Activated CD4-positive, CD25-positive, alpha-beta regulatory T cell (primary cell): ENCODE data around the gene DACT3.
"Not testable (repeated sequence)": the region's sequence is repeated elsewhere in the genome, so short reads cannot be mapped to it uniquely, and the experiment has no call there.

Source experiments
- DNase-seq, 4 experiments: peaks; one replicate each; lab custom pipeline; 2025; lab: John Stamatoyannopoulos, UW

The DACT3 gene

DNA sequence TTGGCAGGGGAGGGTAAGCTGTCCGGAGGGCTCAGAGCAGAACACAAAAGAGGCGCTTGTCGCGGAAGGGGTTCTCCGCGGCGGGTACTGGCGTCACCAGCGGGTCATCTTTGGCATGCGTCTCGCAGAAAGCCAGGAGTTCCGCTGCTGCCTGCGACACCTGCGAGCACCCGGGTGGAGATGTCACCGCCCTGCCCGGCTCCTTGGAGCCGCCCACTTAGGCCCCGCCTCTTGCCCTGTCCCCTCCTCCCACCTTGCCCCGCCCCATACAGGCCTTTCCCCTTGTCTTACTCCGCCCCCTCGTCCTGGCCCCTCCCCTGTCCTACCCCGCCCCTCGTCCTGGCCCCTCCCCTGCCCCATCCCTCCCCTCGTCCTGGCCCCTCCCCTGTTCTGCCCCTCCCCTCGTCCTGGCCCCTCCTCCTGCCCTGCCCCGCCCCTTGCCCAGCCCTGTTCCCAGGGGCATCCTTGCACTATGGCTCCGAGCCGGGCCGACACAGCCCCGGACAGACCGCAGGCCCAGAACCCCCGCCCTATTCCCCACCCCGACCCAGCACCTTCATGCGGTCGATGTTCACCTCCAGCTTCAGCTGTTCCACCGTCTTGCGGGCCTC is 26.8 kb downstream of the DACT3 start:
- peak; percentile 87 to 95 (median 92) for DNase-seq

DNA sequence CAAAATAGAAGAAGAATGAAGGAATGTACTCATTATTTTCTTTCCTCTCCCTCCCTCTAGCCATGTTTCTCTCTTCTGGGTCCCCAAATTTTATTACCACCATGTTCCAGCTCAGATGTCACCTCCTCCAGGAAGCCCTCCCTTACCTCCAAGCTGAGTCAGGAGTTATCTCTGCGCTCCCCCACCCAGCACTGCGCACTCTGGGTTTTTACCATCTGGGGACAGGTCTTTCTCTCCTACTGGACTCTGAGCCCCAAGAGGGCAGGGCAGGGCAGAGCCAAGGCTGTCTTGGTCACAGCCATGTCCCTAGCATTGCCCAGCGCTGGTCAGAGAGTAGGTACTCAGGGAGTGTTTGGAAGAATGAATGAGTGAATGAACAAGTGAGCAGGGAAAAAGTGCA is 27.9 kb downstream of the DACT3 start:
- DNase-seq = no peak

DNA sequence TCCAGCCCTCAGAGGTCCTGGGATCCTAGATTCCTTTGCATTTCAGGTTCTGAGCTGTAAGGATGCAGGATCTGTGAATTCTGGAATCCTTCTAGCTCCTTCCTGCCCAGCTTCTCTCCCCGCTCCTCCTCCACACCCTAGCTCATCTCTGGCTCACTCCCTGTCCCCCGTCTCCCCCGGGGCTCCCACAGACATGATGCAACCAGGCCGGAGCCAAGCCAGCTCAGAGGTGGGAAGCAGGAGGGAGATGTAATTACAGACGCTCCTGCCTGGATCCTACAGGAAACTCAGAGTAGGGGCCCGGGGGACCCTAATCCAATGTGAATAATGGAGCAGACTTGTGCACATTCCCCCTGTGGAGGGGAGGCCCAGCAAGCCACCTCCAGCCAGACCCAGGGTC is 29.5 kb downstream of the DACT3 start:
- DNase-seq = no peak

DNA sequence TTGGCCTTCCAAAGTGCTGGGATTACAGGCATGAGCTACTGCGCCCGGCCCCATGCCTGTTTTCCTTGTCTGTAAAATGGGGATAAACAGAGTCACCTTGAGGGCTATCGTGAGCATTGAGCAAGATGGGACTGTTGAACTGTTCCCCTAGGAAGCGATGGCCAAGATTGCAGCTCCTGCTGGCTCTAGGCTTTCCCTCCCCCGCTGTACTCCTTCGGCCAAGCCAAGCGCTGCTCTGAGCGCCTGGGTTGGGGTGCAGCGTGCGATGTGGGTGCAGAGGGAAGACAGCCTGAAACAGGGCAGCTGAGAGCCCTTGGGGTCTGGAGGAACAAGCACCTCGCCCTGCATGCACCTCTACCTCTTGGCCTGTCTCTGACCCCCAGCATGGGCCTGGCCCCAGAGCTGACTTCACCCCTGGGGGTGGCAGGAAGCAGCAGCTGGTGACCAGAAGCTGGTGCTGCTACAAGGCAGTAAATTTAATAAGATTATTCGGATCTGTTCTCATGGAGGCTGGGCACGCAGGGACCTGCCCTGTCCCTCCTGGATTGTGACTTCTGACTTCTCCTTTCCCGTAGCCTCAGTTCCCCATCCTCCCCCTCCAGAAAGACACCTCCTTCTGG is 30.3 kb downstream of the DACT3 start:
- DNase-seq = no peak

DNA sequence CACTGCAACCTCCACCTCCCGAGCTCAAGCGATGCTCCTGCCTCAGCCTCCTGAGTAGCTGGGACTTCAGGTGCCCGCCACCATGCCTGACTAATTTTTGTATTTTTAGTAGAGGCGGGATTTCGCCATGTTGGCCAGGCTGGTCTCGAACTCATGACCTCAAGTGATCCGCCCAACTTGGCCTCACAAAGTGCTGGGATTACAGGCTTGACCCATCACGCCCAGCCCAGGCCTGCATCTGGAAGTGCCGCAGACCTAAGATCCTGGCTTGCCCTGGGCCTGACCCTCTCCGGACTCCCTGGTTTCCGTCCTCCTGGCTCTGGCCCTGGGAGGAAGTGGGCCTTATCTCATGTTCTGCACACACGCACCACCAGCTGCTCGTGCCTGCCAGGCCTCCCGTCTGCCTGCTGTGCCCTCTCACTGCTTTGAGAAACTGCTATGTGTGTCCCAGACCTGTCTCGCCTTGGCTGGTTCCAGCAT is 31.4 kb downstream of the DACT3 start:
- DNase-seq = no peak

DNA sequence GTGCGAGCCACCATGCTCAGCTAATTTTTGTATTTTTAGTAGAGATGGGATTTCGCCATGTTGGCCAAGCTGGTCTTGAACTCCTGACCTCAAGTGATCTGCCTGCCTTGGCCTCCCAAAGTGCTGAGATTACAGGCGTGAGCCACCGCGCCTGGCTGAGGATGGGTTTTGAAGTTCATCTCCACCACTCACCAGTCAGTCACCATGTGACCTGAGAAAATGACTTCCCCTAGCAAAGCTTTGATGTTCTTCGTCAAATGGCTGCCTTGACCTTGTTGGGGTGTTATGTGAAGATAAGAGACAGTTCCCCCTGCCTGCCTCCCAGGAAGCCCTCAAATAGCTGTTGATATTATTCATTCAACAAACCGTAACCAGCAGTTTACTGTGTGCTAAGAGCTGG is 32.0 kb downstream of the DACT3 start:
- DNase-seq = not testable (repeated sequence)

DNA sequence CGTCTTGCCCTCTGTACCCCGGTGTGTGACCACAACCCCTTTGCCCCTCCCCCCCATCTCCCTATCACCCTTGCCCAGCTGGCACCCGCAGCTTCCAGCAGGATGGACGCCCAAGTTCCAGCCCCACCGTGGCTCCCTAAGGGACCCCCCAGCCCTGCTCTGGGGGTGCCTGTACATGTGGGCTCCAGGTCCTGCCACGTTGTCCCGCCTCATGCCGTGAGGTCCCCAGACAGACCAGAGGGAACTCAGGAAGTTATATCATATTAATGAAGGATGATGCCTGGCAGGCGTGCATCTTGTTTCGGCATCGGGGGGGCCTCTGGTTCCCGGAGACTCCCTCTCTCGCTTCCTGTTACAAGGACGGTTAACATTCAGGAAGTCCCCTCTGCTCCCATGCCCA is 34.5 kb downstream of the DACT3 start:
- DNase-seq = no peak

DNA sequence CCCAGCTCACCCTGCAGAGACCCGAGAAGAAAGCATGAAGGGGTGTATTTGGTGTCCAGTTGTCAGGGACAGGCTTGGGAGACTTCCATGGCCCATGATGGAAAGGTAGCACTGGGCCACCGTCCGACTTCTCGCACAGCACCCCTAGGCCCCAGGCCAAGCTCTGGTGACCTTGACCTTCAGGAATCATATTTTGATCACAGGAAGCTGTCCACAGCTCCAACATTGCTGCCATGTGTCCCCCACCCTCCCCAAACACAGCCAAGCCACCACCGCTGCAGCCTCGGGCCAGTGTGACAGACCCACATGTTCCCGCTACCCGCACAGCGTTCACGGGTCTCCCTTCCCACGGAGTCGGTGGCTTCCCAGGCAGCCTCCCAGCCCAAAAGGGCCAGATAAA is 35.3 kb downstream of the DACT3 start:
- no peak for DNase-seq

DNA sequence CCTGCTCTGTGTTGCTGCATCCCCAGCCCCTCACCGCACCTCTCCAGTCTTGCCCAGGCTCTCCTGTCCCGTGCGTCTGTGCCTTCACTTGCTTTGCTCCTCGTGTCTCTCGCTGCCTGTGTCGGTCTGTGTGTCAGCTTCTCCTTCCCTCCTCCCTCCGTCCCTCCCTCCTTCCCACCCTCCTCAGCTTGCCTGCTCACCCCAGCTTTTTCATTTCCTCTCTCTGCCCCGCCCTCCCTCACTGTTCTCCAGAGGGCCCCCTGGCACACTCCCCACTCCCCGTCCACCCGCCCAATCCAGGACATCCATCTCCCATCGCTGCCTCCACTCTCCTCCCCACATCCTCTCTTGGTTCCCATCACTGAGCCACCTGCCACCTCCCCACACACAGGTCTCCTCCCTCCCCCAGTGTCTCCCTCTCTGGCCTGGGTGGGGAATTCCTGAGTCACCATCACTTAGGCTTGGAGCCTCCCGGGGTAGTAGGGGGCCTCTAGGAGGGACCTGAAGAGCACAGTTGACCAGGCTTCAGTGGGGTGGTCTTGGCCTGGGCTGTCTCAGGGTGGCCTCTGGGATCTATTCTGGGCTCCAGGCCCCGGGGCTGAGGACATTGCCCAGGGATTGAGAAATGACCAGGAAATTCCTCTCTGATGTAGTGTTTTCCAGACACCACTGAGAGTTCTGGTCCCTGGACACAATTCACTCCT is 35.9 kb downstream of the DACT3 start, which contains the start of gene PTGIR:
Gene PTGIR (minus strand): TSS at position 132 of the 704 bp plus-strand sequence. CDS start 864 bp downstream, outside the sequence.
- DNase-seq = no peak

DNA sequence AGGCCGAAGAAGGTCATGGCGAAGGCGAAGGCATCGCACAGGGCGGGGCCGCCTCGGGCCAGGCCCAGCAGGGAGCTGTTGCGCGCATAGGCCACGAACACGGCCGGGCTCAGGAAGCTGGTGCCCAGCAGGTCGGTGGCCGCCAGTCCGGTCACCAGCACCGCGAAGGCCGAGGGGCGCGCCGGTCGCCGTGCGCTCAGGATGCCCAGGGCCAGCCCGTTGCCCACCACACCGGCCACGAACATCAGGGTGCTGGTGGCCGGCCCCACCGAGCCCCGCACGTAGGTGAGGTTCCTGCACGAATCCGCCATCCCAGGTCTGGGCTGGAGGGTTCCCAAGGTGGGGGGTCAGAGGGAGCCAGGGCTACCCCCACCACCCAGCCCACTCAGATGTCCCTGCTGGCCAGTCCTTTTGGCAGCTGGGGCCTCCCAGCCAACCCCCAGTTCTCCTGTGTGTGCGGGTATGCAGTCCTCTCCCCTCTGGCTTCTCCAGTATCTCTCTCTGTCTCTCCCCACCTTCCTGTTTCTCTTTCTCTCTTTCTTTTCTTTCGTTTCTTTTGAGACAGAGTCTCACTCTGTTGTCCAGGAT is 37.0 kb downstream of the DACT3 start:
- no peak for DNase-seq

DNA sequence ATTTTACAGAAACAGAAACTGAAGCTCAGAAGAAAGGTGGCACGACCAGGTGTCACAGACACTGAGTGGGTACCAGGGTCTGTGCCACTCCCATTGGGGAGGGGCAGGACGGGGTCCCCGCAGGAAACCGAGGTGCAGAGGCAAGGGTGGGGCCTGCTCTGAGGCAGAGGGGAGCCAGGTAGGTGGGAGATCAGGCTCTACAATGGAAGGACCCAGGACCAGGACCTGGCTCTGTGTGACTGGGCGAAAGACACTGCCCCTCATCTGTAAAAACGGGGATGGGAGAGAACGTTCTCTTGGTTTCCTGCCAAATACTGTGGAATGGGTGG is 38.9 kb downstream of the DACT3 start:
- DNase-seq = no peak

DNA sequence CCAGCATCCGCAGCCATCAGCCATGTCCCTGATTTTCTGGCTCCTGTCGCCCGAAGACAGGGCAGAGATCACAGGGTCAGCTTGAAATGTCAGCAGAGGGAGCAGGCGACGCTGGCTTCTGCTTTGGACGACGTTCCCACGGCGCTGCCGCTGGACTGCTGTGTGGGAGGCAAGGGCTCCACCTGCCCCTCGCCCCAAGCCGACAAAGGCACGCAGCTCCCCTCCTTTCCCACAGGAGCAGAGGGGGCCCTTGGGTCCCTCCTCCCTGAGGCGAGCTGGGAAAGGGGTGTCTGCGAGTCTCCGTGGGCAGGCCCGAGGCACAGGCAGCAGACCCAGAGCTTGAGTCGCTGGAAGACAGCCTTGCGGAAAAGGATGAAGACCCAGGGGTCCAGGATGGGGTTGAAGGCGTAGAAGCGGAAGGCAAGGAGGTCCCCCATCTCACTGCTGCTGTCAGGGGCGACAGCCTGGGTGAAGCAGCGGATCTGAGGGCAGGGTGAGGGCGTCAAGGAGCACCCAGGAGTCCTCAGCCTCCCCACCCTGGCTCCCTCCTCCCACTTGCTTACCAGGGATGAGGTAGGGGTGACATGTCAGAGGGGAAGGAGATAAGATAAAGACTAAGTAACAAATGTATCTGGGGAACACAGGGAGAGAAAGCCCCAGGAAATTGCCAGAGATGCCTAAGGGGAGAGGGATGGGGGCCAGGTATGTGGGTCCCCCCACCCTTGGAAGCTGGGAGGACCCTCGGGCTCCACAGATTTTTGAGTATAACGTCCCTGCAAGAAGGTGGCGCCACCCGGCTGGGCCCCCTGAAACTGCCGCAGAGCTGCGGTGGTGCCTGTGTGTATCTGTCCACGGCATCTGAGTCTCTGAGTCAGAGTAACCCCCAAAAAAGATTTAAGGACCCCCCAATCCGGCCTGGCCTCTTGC is 39.5 kb downstream of the DACT3 start:
- DNase-seq = no peak

DNA sequence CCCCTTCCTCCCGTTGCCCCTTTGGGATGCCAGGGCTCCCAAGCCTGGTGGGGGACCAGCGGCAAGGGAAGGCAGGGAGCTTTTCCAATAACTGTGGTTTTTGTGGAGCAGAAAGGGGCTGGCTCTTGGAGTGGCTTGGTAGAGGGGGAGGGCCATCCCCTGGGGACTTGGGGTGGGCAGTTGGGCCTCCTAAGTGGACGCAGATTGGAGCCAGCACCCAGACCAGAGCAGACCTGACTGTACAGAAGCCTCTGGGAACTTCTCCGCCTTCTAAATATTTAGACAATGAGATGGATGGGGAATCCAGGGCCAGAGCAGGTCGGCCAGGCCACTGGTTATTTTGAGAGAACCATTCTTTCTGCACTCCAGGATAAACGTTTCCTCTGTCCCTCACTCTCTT is 40.3 kb downstream of the DACT3 start:
- DNase-seq = no peak

DNA sequence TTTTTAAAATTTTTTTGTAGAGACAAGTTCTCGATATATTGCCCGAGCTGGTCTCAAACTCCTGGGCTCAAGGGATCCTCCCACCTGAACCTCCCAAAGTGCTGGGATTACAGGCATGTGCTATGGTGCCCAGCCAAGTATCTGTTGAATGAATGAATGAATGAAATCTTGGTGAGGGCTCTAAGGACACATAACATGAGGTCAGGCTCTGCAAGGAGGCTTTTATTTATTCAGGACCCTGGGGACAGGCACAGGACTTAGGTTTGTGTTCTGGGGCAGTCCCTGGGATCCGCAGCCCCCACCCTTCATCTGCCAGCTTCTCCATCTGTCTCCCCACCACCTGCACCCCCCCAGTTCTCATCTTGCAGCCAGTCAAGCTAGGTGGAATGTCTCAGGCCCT is 40.7 kb downstream of the DACT3 start:
- no peak for DNase-seq

DNA sequence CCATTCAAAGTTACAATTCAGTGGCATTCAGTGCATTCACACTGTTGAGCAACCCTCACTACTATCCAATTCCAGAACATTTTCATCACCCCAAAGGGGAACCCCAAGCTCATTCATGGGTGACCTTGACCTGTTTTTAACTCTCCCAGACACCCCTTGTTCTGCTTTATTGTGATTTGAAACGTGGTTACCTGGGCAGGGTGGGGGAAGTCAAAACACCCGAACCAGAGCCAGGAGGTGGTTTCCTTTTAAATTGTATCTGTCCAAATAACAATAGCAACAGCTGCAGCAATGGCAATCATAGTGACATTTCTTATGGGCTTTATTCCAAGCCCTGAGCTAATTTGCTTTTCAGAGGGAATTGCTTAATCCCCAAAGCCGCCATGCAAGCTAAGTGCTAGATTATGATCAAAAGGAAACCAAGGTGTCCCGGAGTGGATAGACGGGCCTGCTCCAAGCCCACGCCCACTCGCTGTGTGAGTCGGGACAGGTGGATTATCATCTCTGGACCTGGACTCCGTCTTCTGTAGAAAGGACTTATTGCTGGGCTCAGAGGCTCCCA is 42.2 kb downstream of the DACT3 start:
- no peak for DNase-seq

DNA sequence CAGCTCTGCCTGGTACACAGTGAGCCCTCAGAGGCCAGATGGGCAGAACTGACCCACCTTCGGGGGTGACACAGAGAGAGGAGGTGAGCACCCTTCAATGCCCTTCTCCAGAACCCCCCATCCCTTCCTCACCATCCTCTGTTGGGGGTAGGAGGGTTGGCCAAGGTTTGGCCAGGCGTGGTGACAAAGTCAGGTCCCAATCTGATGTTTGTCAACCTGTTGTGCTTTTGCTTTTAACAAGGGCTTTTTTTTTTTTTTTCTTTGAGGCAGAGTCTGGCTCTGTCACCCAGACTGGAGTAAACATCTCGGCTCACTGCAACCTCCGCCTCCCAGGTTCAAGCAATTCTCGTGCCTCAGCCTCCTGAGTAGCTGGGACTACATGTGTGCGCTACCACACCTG is 43.4 kb downstream of the DACT3 start:
- no peak for DNase-seq

DNA sequence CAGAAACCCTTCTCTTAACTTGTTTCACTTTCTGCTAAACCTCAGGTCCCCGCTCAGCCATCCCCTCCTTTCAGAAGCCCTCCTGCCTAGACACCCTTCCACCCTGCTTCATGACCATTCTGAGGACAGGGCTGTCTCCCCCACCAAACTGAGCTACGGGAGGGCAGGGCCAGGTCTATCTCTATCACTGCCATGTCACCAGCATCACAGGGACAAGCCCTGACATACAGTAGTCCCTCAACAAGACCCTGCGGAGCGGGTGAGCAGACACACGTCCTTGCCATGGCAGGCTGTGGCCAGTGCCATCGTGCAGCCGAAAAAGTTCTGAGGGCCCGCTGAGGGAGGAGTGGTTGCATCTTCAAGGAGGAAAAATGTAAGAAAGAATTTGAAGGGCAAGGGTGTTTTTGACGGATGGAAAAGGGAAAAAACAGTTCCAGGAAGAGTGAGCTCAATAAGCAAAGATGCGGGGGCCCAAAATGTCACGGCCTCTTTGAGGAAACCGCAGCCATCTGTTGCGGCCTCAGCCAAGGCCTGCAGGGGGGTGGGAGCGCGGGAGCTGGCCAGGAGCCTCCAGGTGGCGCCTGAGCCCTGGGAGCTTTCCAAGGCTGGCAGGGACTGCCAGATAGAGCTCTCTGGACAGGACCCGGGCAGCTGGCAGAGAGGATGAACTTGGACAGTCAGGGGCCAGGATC is 44.2 kb downstream of the DACT3 start:
- DNase-seq = no peak

DNA sequence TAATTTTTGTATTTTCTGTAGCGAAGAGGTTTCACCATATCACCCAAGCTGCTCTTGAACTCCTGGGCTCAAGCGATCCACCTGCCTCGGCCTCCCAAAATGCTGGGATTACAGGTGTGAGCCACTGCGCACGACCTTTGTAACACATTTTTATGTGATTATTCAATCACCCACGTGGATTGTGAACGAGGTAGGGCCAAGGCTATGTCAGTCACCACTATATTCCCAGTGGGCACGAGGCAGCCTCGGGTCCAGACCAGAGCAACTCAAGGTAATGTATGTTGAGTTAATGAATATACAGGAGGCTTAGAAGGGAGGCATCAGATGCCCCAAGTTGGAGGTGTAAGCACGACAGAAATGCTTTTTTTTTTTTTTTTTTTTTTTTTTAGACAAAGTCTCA is 45.0 kb downstream of the DACT3 start:
- DNase-seq = no peak

DNA sequence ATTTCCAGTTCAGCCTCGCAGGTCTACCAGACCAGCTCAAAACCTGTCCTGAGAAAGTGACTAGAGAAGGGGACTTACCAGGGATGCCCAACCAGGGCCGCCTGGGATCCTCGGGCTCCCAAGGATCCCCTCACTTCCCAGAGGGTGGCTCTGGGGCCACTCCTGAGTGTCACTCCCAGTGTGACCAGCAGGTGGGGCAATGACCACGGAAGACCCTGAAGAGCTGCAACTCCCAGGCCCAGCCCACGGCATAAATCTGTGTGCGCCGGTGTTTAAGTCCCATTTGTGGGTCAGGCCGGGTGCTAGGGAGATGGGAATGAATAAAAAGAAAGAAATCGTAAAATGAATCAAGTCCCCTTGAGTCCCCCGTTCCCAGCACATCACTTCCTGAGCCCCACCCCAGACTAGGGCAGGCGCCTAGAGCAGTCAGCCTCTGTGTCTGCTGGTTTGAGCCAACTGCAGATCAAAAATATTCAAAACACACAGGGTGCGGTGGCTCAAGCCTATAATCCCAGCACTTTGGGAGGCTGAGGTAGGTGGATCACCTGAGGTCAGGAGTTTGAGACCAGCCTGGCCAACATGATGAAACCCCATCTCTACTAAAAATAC is 46.8 kb downstream of the DACT3 start:
- DNase-seq = peak; percentile 60 to 85 (median 68)

DNA sequence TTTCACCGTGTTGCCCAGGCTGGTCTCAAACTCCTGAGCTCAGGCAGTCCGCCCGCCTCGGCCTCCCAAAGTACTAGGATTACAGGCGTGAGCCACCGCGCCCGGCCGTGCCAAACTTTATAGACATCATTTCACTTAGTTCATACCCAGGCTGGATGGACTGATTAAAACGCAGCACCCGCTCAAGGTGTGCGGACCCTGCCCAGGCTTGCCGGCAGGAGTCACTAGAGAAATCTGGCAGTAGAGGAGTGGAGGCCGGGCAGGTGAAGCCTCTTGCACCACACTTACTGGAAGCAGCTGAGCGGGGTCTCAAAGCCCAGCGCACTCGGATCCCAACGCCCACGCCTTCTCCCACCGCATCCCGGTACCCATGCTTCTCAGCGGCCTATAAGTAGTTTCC is 47.5 kb downstream of the DACT3 start:
- DNase-seq = no peak

DNA sequence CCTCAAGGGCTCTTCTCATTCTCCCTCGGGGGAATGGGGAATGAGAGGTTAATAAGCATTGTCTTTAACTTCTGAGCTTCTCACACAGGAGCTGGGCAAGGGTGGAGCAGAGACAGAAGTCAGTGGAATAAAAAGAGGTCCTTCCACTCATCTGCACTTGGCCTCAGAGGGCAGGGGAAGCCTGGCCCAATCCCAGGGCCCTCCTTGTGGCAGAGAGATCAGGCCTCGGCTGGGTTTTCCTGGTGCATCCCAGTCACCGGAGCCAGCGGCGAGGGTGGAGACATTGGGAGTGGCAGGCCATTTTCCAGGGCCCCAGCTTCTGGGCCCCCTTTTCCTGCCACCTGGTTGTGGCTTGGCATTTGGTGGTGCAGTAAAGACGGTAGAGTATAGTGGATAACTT is 49.2 kb downstream of the DACT3 start:
- no peak for DNase-seq
